T-cell (primary cell): ENCODE data around the gene CASD1. TPM values are rescaled to one million over a fixed set of nuclear protein-coding genes. Genes with fewer than 3 reads are reported as not detected.

ENCODE experiments used
- ATAC-seq, 4 experiments: fragments of 200-7000 bp in 3 of 4; fragments of 150-1000 bp in 1 of 4; cut with Tn5 transposase; replicated peaks in 1 of 4; 1 replicate in 3 of 4; 2 replicates in 1 of 4; pipeline ENCODE4 v1.10.0; 2021; ENCODE audit warnings: moderate library complexity in 3 of 4, mild to moderate bottlenecking in 2 of 4, moderate number of reproducible peaks in 1 of 4
- CTCF ChIA-PET, 2 donors: fragments of 300-600 bp; sonication (Branson Sonifier 250); formaldehyde crosslinking; loops; one replicate each; lab custom pipeline; 2022; ENCODE audit warnings: antibody characterized with exemption in 2 of 2; lab: Charles Lee
- POLR2A ChIA-PET, 2 donors: fragments of 300-600 bp; sonication (Branson Sonifier 250); formaldehyde crosslinking; loops; one replicate each; lab custom pipeline; 2022; ENCODE audit warnings: antibody characterized with exemption in 2 of 2; lab: Charles Lee
- DNase-seq, 35 experiments: peaks; one replicate each; pipeline versions ENCODE4 v3.0.0 to v3.0.0-alpha.2; 2013 to 2023
- H3K27ac ChIP-seq: one replicate; pipeline ENCODE4 v1.5.1; 2013; ENCODE audit warnings: low read length
- H3K27me3 ChIP-seq, 2 experiments: replicated peaks in 1 of 2; 1 replicate in 1 of 2; 2 replicates in 1 of 2; pipeline versions ENCODE4 v1.6.1 to v1.7.0; 2013; ENCODE audit warnings: low read length in 1 of 2, mixed read lengths in 1 of 2; ENCODE audit not compliant: control insufficient read depth in 2 of 2, insufficient read depth in 2 of 2; ENCODE audit errors: extremely low read depth in 1 of 2
- H3K36me3 ChIP-seq, 2 donors: 1 replicate in 1 of 2; 2 replicates in 1 of 2; pipeline versions ENCODE4 v1.6.1 to v1.7.0; 2013; ENCODE audit warnings: low read length in 1 of 2; ENCODE audit not compliant: control insufficient read depth in 2 of 2, insufficient read depth in 1 of 2; ENCODE audit errors: extremely low read depth in 1 of 2
- H3K4me1 ChIP-seq, 2 experiments: 1 replicate in 1 of 2; 2 replicates in 1 of 2; pipeline versions ENCODE4 v1.6.1 to v1.7.0; 2013; ENCODE audit warnings: low read length in 2 of 2, mixed read lengths in 1 of 2; ENCODE audit not compliant: insufficient read depth in 2 of 2, control insufficient read depth in 1 of 2; ENCODE audit errors: extremely low read depth in 1 of 2
- H3K4me3 ChIP-seq, 2 donors: 1 replicate in 1 of 2; 2 replicates in 1 of 2; pipeline versions ENCODE4 v1.5.1 to v1.7.0; 2013; ENCODE audit warnings: mild to moderate bottlenecking in 2 of 2, low read length in 1 of 2, moderate library complexity in 1 of 2; ENCODE audit not compliant: control insufficient read depth in 1 of 2; ENCODE audit errors: extremely low read depth in 1 of 2
- H3K9me3 ChIP-seq: 2 replicates; pipeline ENCODE4 v1.7.0; 2013
- H3K27ac Mint-ChIP-seq, 2 donors: one replicate each; pipeline ENCODE4 v1.8.0; 2020 to 2021; ENCODE audit warnings: mild to moderate bottlenecking in 2 of 2, mixed read lengths in 2 of 2
- H3K27me3 Mint-ChIP-seq, 2 donors: one replicate each; pipeline ENCODE4 v1.8.0; 2021 to 2022; ENCODE audit warnings: mixed read lengths in 2 of 2
- H3K36me3 Mint-ChIP-seq: one replicate; pipeline ENCODE4 v1.8.0; 2021; ENCODE audit warnings: mixed read lengths
- H3K4me1 Mint-ChIP-seq, 3 donors: one replicate each; pipeline ENCODE4 v1.8.0; 2020 to 2022; ENCODE audit warnings: mixed read lengths in 3 of 3, mild to moderate bottlenecking in 1 of 3
- H3K4me3 Mint-ChIP-seq, 3 donors: one replicate each; pipeline ENCODE4 v1.8.0; 2020 to 2022; ENCODE audit warnings: mild to moderate bottlenecking in 3 of 3, mixed read lengths in 3 of 3, moderate library complexity in 3 of 3
- H3K9me3 Mint-ChIP-seq, 3 donors: one replicate each; pipeline ENCODE4 v1.8.0; 2020 to 2022; ENCODE audit warnings: mixed read lengths in 3 of 3
- WGBS: methylation state at CpG from one replicate; pipeline ENCODE4 v1.1.5; 2013; ENCODE audit warnings: missing lambda C conversion rate; ENCODE audit not compliant: insufficient coverage; 5-methylcytosine and 5-hydroxymethylcytosine counted together
- total RNA-seq, 35 experiments: library from RNA in 6 of 35; stranded (reverse) in 6 of 35; fragments of 120-200 nt in 1 of 35; gene quantifications; one replicate each; pipeline versions ENCODE4 v1.2.1 to v1.2.4 and lab custom pipeline; 2013 to 2026

CASD1 gene
- total RNA-seq, 5 donors from 2014 or later (not counting 1 experiment from before 2014, with no cell fraction given), result 25.7 to 30.1 (median 28.2) TPM

GRCh38 chr7:94478648-94479214, 30.9 kb upstream of the CASD1 start:
- Histone ChIP-seq H3K27me3 (no peaks in the 10 kb centered on the region), H3K4me3 (no peak overlapping the region), H3K9me3 (no peaks in the 10 kb centered on the region), H3K4me1 (no peaks in the 10 kb centered on the region), H3K36me3 (no peaks in the 10 kb centered on the region), H3K27ac (no peak overlapping the region)
- no peak for DNase-seq
- H3K36me3 Mint-ChIP-seq, result no peaks in the 10 kb centered on the region
- no peaks in the 10 kb centered on the region for H3K9me3 Mint-ChIP-seq
- no peaks in the 10 kb centered on the region for H3K4me1 Mint-ChIP-seq
- no CpG with 5 or more reads among the region's 3 CpGs for WGBS
- H3K27ac Mint-ChIP-seq, result no peak overlapping the region
- ChIA-PET POLR2A (no interaction called here), CTCF (no interaction called here)
- peaks cover 13 to 20% of the 10 kb centered on the region in 2 donors for H3K27me3 Mint-ChIP-seq
- ATAC-seq, result no peak
- no peak overlapping the region for H3K4me3 Mint-ChIP-seq

DNA sequence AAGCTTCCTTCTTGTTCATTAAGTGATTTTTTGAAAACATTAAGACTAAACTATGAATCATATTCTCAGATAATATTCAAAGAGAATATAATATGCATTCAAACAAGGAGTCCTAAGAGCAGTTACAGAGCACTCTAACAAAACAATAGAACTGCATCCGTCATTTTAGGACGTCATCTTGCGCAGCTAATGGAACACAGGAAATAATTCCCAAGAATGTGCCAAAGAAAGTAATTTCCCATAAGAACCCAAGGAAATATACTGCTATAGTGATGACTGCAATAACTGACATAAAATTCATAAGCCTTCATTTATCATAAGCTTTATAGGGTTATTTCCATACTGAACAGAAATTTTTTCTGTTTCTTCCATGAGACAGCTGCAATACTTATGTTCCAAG, 28.3 kb upstream of the CASD1 start:
- no CpG with 5 or more reads among the region's 3 CpGs for WGBS
- H3K4me3 ChIP-seq, result no peak overlapping the region
- H3K27ac ChIP-seq, result no peak overlapping the region
- H3K9me3 Mint-ChIP-seq, result no peaks in the 10 kb centered on the region
- peaks cover 0 to 4% of the 10 kb centered on the region in 2 experiments for H3K27me3 ChIP-seq
- H3K27ac Mint-ChIP-seq, result no peak overlapping the region
- CTCF ChIA-PET, result no interaction called here
- no peaks in the 10 kb centered on the region for H3K9me3 ChIP-seq
- H3K27me3 Mint-ChIP-seq, result peaks cover 21 to 27% of the 10 kb centered on the region in 2 donors
- ATAC-seq (no peak), DNase-seq (no peak)
- H3K4me1 ChIP-seq, result no peaks in the 10 kb centered on the region
- H3K4me3 Mint-ChIP-seq, result no peak overlapping the region
- no peaks in the 10 kb centered on the region for H3K4me1 Mint-ChIP-seq
- no peaks in the 10 kb centered on the region for H3K36me3 Mint-ChIP-seq
- no peaks in the 10 kb centered on the region for H3K36me3 ChIP-seq
- POLR2A ChIA-PET, result interaction anchor here in 1 of 2 donors (0.5 kb wide), 1 partner anchor 443 kb away, joined by 4 read pairs; no protein-coding TSS in a partner anchor

GRCh38 chr7:94482796-94483195, 26.8 kb upstream of the CASD1 start:
- Mint-ChIP-seq H3K27me3 (peaks cover 27 to 34% of the 10 kb centered on the region in 2 donors), H3K36me3 (no peaks in the 10 kb centered on the region), H3K4me3 (no peak overlapping the region), H3K27ac (no peak overlapping the region), H3K9me3 (no peaks in the 10 kb centered on the region), H3K4me1 (no peaks in the 10 kb centered on the region)
- Histone ChIP-seq H3K4me1 (no peaks in the 10 kb centered on the region), H3K9me3 (no peaks in the 10 kb centered on the region), H3K27ac (no peak overlapping the region), H3K36me3 (no peaks in the 10 kb centered on the region), H3K27me3 (peaks cover 0 to 4% of the 10 kb centered on the region in 2 experiments), H3K4me3 (no peak overlapping the region)
- DNase-seq (no peak), ATAC-seq (no peak)
- CTCF ChIA-PET, result interaction anchor here in 1 of 2 donors (0.6 kb wide), 1 partner anchor 25 kb away, joined by 5 read pairs; no protein-coding TSS in a partner anchor
- POLR2A ChIA-PET, result no interaction called here
- WGBS, result 80% methylated on average over 1 of the region's 9 CpGs

- no peak overlapping the region for H3K27ac Mint-ChIP-seq
- H3K4me1 Mint-ChIP-seq, result no peaks in the 10 kb centered on the region
- H3K9me3 ChIP-seq, result no peaks in the 10 kb centered on the region
- H3K4me1 ChIP-seq, result no peaks in the 10 kb centered on the region
- no peaks in the 10 kb centered on the region for H3K36me3 ChIP-seq
- H3K4me3 Mint-ChIP-seq, result no peak overlapping the region
- CTCF ChIA-PET, result interaction anchor here in 1 of 2 donors (1.1 kb wide), 1 partner anchor 11 kb away, joined by 3 read pairs; no protein-coding TSS in a partner anchor
- no peak for ATAC-seq
- peaks cover 0 to 3% (median 0%) of the 10 kb centered on the region in 3 donors for H3K9me3 Mint-ChIP-seq
- H3K27ac ChIP-seq, result no peak overlapping the region
- no peak overlapping the region for H3K4me3 ChIP-seq
- peaks cover 0 to 4% of the 10 kb centered on the region in 2 experiments for H3K27me3 ChIP-seq
- peaks cover 37 to 45% of the 10 kb centered on the region in 2 donors for H3K27me3 Mint-ChIP-seq
- DNase-seq, result no peak
- no peaks in the 10 kb centered on the region for H3K36me3 Mint-ChIP-seq
- WGBS, result 100% methylated on average over 2 of the region's 2 CpGs
- POLR2A ChIA-PET, result no interaction called here
Observed at GRCh38 chr7:94483843-94484242, 25.8 kb upstream of the CASD1 start.

GRCh38 chr7:94486216-94486615, 23.4 kb upstream of the CASD1 start:
- Mint-ChIP-seq H3K27me3 (peaks cover 43 to 48% of the 10 kb centered on the region in 2 donors), H3K27ac (no peak overlapping the region), H3K9me3 (peaks cover 0 to 4% (median under 1%) of the 10 kb centered on the region in 3 donors), H3K4me1 (no peaks in the 10 kb centered on the region), H3K36me3 (no peaks in the 10 kb centered on the region), H3K4me3 (no peak overlapping the region)
- ChIA-PET POLR2A (no interaction called here), CTCF (no interaction called here)
- ATAC-seq (no peak), DNase-seq (no peak)
- Histone ChIP-seq H3K27ac (no peak overlapping the region), H3K27me3 (peaks cover 0 to 4% of the 10 kb centered on the region in 2 experiments), H3K4me3 (no peak overlapping the region), H3K9me3 (no peaks in the 10 kb centered on the region), H3K36me3 (no peaks in the 10 kb centered on the region), H3K4me1 (no peaks in the 10 kb centered on the region)
- 71% methylated on average over 1 of the region's 3 CpGs for WGBS

DNA sequence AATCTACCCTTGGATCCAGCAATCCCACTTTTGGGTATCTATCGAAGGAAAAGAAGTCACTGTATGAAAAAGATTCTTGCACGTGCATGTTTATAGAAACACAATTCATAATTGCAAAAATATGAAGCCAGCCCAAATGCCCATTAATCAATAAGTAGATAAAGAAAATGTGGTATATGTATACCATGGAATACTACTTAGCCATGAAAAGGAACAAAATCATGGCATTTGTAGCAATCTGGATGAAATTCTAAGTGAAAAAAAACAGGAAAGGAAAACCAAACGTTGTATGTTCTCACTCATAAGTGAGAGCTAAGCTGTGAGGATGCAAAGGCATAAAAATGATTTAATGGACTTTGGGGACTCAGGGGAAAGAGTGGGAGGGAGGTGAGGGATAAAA, 18.2 kb upstream of the CASD1 start:
- H3K36me3 ChIP-seq, result no peaks in the 10 kb centered on the region
- WGBS, result 33% methylated on average over 1 of the region's 3 CpGs
- H3K9me3 ChIP-seq, result no peaks in the 10 kb centered on the region
- Mint-ChIP-seq H3K4me1 (no peaks in the 10 kb centered on the region), H3K27ac (no peak overlapping the region), H3K27me3 (peaks cover 33 to 36% of the 10 kb centered on the region in 2 donors), H3K9me3 (peaks cover 0 to 4% (median 4%) of the 10 kb centered on the region in 3 donors), H3K4me3 (no peak overlapping the region), H3K36me3 (no peaks in the 10 kb centered on the region)
- DNase-seq (no peak), ATAC-seq (no peak)
- ChIA-PET POLR2A (no interaction called here), CTCF (no interaction called here)
- no peak overlapping the region for H3K27ac ChIP-seq
- H3K4me3 ChIP-seq, result no peak overlapping the region
- no peaks in the 10 kb centered on the region for H3K4me1 ChIP-seq
- peaks cover 0 to 11% of the 10 kb centered on the region in 2 experiments for H3K27me3 ChIP-seq
